SH-SY5Y (cell line): Measurements from ENCODE around the gene IFITM2.

ENCODE experiments used
- GATA2 ChIP-seq: IDR thresholded peaks from 2 replicates; pipeline ENCODE4 v1.6.1; 2011; ENCODE audit warnings: mild to moderate bottlenecking, low read depth, low read length
- GATA3 ChIP-seq: IDR thresholded peaks from 2 replicates; pipeline ENCODE4 v1.6.1; 2011; ENCODE audit warnings: low read depth, mild to moderate bottlenecking, low read length, moderate library complexity

- TF ChIP-seq GATA2 (no peak), GATA3 (no peak)
Observed at GRCh38 chr11:313787-314553, 6.4 kb downstream of the IFITM2 start, which contains the start of gene IFITM1.
